Ovary (tissue), 3 donors: ENCODE data around the gene PIGK.

ENCODE experiments used
- EP300 ChIP-seq: sonication (generic); formaldehyde crosslinking; IDR thresholded peaks from one replicate; pipeline ENCODE4 v1.6.1; 2017; ENCODE audit warnings: antibody characterized with exemption
- POLR2A ChIP-seq: fragments of 450-650 bp; IDR thresholded peaks from one replicate; pipeline ENCODE4 v1.6.1; 2017; ENCODE audit warnings: antibody characterized with exemption, mild to moderate bottlenecking, moderate library complexity
- TF ChIP-seq, protein P1 (sequence below), 3 donors: fragments of 450-650 bp in 2 of 3; fragments of 200-600 bp in 1 of 3; IDR thresholded peaks; one replicate each; pipeline versions ENCODE4 v1.5.1 to v1.8.0; 2016 to 2022; ENCODE audit warnings: antibody characterized with exemption in 3 of 3, mild to moderate bottlenecking in 1 of 3
- donor health status: DM: no; HTN: no; CAD: no.

DNA sequence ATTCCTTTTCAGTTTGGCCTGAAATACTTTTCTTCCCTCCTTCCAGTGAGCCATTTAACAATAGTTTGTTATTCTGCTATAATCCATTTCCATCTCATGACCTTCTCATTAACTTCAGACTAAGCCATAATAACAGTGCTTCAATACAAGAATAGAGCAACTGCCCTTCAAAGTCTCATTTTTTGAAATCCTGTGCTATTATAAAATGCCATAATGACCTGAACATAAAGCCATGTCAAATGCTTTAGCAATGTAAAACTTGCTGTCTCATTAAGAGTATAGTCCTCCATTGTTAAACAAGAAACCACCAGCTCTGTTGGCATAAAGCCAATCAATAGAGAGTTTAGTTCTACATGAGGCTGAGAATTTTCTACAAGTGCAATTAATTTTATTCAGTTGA, 9.6 kb upstream of the PIGK start:
- TF ChIP-seq, protein P1, sequence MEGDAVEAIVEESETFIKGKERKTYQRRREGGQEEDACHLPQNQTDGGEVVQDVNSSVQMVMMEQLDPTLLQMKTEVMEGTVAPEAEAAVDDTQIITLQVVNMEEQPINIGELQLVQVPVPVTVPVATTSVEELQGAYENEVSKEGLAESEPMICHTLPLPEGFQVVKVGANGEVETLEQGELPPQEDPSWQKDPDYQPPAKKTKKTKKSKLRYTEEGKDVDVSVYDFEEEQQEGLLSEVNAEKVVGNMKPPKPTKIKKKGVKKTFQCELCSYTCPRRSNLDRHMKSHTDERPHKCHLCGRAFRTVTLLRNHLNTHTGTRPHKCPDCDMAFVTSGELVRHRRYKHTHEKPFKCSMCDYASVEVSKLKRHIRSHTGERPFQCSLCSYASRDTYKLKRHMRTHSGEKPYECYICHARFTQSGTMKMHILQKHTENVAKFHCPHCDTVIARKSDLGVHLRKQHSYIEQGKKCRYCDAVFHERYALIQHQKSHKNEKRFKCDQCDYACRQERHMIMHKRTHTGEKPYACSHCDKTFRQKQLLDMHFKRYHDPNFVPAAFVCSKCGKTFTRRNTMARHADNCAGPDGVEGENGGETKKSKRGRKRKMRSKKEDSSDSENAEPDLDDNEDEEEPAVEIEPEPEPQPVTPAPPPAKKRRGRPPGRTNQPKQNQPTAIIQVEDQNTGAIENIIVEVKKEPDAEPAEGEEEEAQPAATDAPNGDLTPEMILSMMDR (IDR thresholded peaks at IDR 0.05), result no peak
- no peak for TF ChIP-seq POLR2A
- no peak for TF ChIP-seq EP300
